ENCODE data around the gene MPL. TPM values are rescaled to one million over a fixed set of nuclear protein-coding genes. Genes with fewer than 3 reads are reported as not detected.

Gene MPL
- total RNA-seq, 1 donor from 2014 or later: not detected

- DNase-seq (ENCODE audit: low read depth, low spot score): no peak
- peaks cover 39% of the 10 kb centered on the region for H3K4me1 Mint-ChIP-seq
- H3K27me3 Mint-ChIP-seq (ENCODE audit: low read depth): no peaks in the 10 kb centered on the region
- no peaks in the 10 kb centered on the region for H3K9me3 Mint-ChIP-seq
- no peak overlapping the region for H3K27ac Mint-ChIP-seq (ENCODE audit: unreplicated experiment)
- no peak overlapping the region for H3K4me3 Mint-ChIP-seq
- TF ChIP-seq CTCF (conservative IDR thresholded peaks at IDR 0.05): no peak
- no peaks in the 10 kb centered on the region for H3K36me3 Mint-ChIP-seq (ENCODE audit: low read depth)
Measured at GRCh38 chr1:43386676-43387075, 49.1 kb downstream of the MPL start.

- H3K4me1 Mint-ChIP-seq: peaks cover 25% of the 10 kb centered on the region
- no peak overlapping the region for H3K27ac Mint-ChIP-seq (ENCODE audit: unreplicated experiment)
- H3K27me3 Mint-ChIP-seq (ENCODE audit: low read depth): no peaks in the 10 kb centered on the region
- no peaks in the 10 kb centered on the region for H3K36me3 Mint-ChIP-seq (ENCODE audit: low read depth)
- DNase-seq (ENCODE audit: low read depth, low spot score): no peak
- peak overlapping the region; percentile 100 for H3K4me3 Mint-ChIP-seq
- no peak for TF ChIP-seq CTCF (conservative IDR thresholded peaks at IDR 0.05)
- H3K9me3 Mint-ChIP-seq: no peaks in the 10 kb centered on the region
Measured at GRCh38 chr1:43387976-43388599, 50.5 kb downstream of the MPL start.

- TF ChIP-seq CTCF (conservative IDR thresholded peaks at IDR 0.05): no peak
- no peaks in the 10 kb centered on the region for H3K27me3 Mint-ChIP-seq (ENCODE audit: low read depth)
- no peaks in the 10 kb centered on the region for H3K9me3 Mint-ChIP-seq
- no peak overlapping the region for H3K27ac Mint-ChIP-seq (ENCODE audit: unreplicated experiment)
- no peaks in the 10 kb centered on the region for H3K36me3 Mint-ChIP-seq (ENCODE audit: low read depth)
- H3K4me1 Mint-ChIP-seq: peaks cover 23% of the 10 kb centered on the region
- peak overlapping the region; percentile 100 for H3K4me3 Mint-ChIP-seq
- no peak for DNase-seq (ENCODE audit: low read depth, low spot score)
Measured at GRCh38 chr1:43388613-43389012, 51.0 kb downstream of the MPL start.

GRCh38 chr1:43389326-43390313 lies 52.0 kb downstream of the MPL start, which contains the start of the genes MED8 and SZT2:
Gene MED8 (minus strand): TSS chr1:43389800. CDS start chr1:43389764, 36 bp downstream.
Gene SZT2 (plus strand): TSS chr1:43389899. CDS start chr1:43389969, 70 bp downstream.
- no peak for TF ChIP-seq CTCF (conservative IDR thresholded peaks at IDR 0.05)
- Mint-ChIP-seq H3K27ac (ENCODE audit: unreplicated experiment) (peak within 1 kb of the TSS; percentile 98), H3K9me3 (no peaks in the 10 kb centered on the region), H3K4me3 (peak within 1 kb of the TSS; percentile 100), H3K36me3 (ENCODE audit: low read depth) (no peaks in the 10 kb centered on the region), H3K4me1 (peaks cover 23% of the 10 kb centered on the region), H3K27me3 (ENCODE audit: low read depth) (no peaks in the 10 kb centered on the region)
- peak; percentile 94 for DNase-seq (ENCODE audit: low read depth, low spot score)

- no peak for DNase-seq (ENCODE audit: low read depth, low spot score)
- TF ChIP-seq CTCF (conservative IDR thresholded peaks at IDR 0.05): no peak
- Mint-ChIP-seq H3K27ac (ENCODE audit: unreplicated experiment) (no peak overlapping the region), H3K9me3 (no peaks in the 10 kb centered on the region), H3K4me3 (peak overlapping the region; percentile 74), H3K27me3 (ENCODE audit: low read depth) (no peaks in the 10 kb centered on the region), H3K36me3 (ENCODE audit: low read depth) (no peaks in the 10 kb centered on the region), H3K4me1 (peaks cover 23% of the 10 kb centered on the region)
Measured at GRCh38 chr1:43392702-43393101, 55.1 kb downstream of the MPL start.
